GM12878 (cell line): ENCODE results near the gene MAB21L4. TPM values are rescaled to one million over a fixed set of nuclear protein-coding genes. Genes with fewer than 3 reads are reported as not detected.

Experiments used
- ATAC-seq: fragments of 200-7000 bp; cut with Tn5 transposase; 3 replicates; pipeline ENCODE4 v1.9.1; 2020; ENCODE audit warnings: mild to moderate bottlenecking, moderate library complexity
- BruUV-seq: library from RNA; stranded (reverse); fragments of 400-500 nt; replicated peaks from 2 replicates; lab custom pipeline; 2021; lab: Mats Ljungman, UMichigan
- CTCF ChIA-PET: fragments of 300-600 bp; sonication (Branson Sonifier 250); formaldehyde crosslinking; extraction: SDS; loops from one replicate; lab custom pipeline; 2021; ENCODE audit warnings: inconsistent platforms; lab: Yijun Ruan, JAX
- POLR2A ChIA-PET: fragments of 350-600 bp; formaldehyde crosslinking; extraction: SDS; loops from one replicate; lab custom pipeline; 2021; ENCODE audit warnings: inconsistent platforms; lab: Charles Lee
- RAD21 ChIA-PET: fragments of 300-600 bp; sonication (Branson Sonifier 250); formaldehyde crosslinking; loops from one replicate; lab custom pipeline; 2023; ENCODE audit warnings: antibody characterized with exemption; ENCODE audit not compliant: unreplicated experiment; lab: Charles Lee
- SMC1A ChIA-PET: fragments of 300-600 bp; sonication (Branson Sonifier 250); formaldehyde crosslinking; loops from one replicate; lab custom pipeline; 2023; ENCODE audit not compliant: unreplicated experiment, uncharacterized antibody; lab: Charles Lee
- DNase-seq: peaks from one replicate; pipeline ENCODE4 v3.0.0-alpha.2; 2011; ENCODE audit warnings: low read depth, low spot score
- FAIRE-seq: peaks from 3 replicates; lab custom pipeline; 2011; peaks lifted over from hg19 to GRCh38; lab: Jason Lieb, UNC
- H2AFZ ChIP-seq: 2 replicates; pipeline ENCODE4 v1.6.0; 2011; ENCODE audit warnings: low read depth, low read length, control low read depth; ENCODE audit not compliant: control insufficient read depth
- H3K27ac ChIP-seq: 2 replicates; pipeline ENCODE4 v1.5.1; 2011; ENCODE audit warnings: control low read depth; ENCODE audit not compliant: control insufficient read depth, insufficient read depth
- H3K27me3 ChIP-seq, 2 experiments: replicated peaks in 1 of 2; 2 replicates each; pipeline versions ENCODE4 v1.6.0 to v1.6.1; 2011; ENCODE audit warnings: low read length in 1 of 2; ENCODE audit not compliant: control insufficient read depth in 2 of 2, insufficient read depth in 2 of 2
- H3K36me3 ChIP-seq, 2 experiments: 2 replicates each; pipeline ENCODE4 v1.5.1; 2011; ENCODE audit warnings: low read length in 1 of 2; ENCODE audit not compliant: control insufficient read depth in 2 of 2, insufficient read depth in 2 of 2
- H3K4me1 ChIP-seq: 2 replicates; pipeline ENCODE4 v1.6.1; 2011; ENCODE audit warnings: mild to moderate bottlenecking, low read length, moderate library complexity, mixed read lengths; ENCODE audit not compliant: control insufficient read depth, insufficient read depth
- H3K4me2 ChIP-seq: 2 replicates; pipeline ENCODE4 v1.6.0; 2011; ENCODE audit warnings: control low read depth; ENCODE audit not compliant: control insufficient read depth, insufficient read depth
- H3K4me3 ChIP-seq: fragments of 200-600 bp; sonication (generic); 2 replicates; pipeline ENCODE4 v1.5.1; 2016
- H3K79me2 ChIP-seq: 2 replicates; pipeline ENCODE4 v1.6.0; 2011; ENCODE audit warnings: low read length; ENCODE audit not compliant: control insufficient read depth, insufficient read depth
- H3K9ac ChIP-seq: 2 replicates; pipeline ENCODE4 v1.8.0; 2011; ENCODE audit warnings: low read length, control low read depth, mixed read lengths; ENCODE audit not compliant: control insufficient read depth, insufficient read depth
- H3K9me3 ChIP-seq: replicated peaks from 3 replicates; pipeline ENCODE4 v1.5.1; 2011; ENCODE audit warnings: mild to moderate bottlenecking, low read length; ENCODE audit not compliant: control insufficient read depth, insufficient read depth
- H4K20me1 ChIP-seq: 2 replicates; pipeline ENCODE4 v1.6.0; 2011; ENCODE audit not compliant: control insufficient read depth, insufficient read depth
- ATF7 ChIP-seq: fragments of 450-650 bp; IDR thresholded peaks from 2 replicates; pipeline ENCODE4 v1.6.1; 2016; ENCODE audit warnings: low read depth, mild to moderate bottlenecking
- CHD1 ChIP-seq: IDR thresholded peaks from 2 replicates; pipeline ENCODE4 v1.6.1; 2012; ENCODE audit warnings: low read depth, low read length, improper control_type of control experiment
- CHD4 ChIP-seq: fragments of 200-600 bp; sonication (generic); IDR thresholded peaks from 2 replicates; pipeline ENCODE4 v1.6.1; 2016; ENCODE audit warnings: mild to moderate bottlenecking
- CTCF ChIP-seq, 3 experiments: IDR thresholded peaks in 2 of 3; conservative IDR thresholded peaks in 1 of 3; 2 replicates each; pipeline ENCODE4 v1.5.1; 2011; ENCODE audit warnings: low read depth in 3 of 3, low read length in 3 of 3, mild to moderate bottlenecking in 3 of 3, control low read depth in 2 of 3, moderate library complexity in 2 of 3, inconsistent platforms in 1 of 3, mixed read lengths in 1 of 3; ENCODE audit not compliant: control insufficient read depth in 2 of 3, insufficient read depth in 1 of 3; ENCODE audit errors: extremely low read depth in 1 of 3
- EED ChIP-seq: sonication (generic); IDR thresholded peaks from 2 replicates; pipeline ENCODE4 v1.6.1; 2016; ENCODE audit warnings: antibody characterized with exemption, low read depth
- GATAD2B ChIP-seq: fragments of 450-650 bp; conservative IDR thresholded peaks from 2 replicates; pipeline ENCODE4 v1.6.1; 2017; ENCODE audit warnings: low read depth, mild to moderate bottlenecking, moderate library complexity
- HSF1 ChIP-seq: fragments of 150-350 bp; IDR thresholded peaks from 2 replicates; pipeline ENCODE4 v1.6.1; 2014; ENCODE audit warnings: mild to moderate bottlenecking, low read depth, low read length
- KDM1A ChIP-seq: fragments of 200-600 bp; sonication (generic); IDR thresholded peaks from 2 replicates; pipeline ENCODE4 v1.6.1; 2016; ENCODE audit warnings: borderline replicate concordance
- NR2F1 ChIP-seq: fragments of 450-650 bp; conservative IDR thresholded peaks from 2 replicates; pipeline ENCODE4 v1.6.1; 2017; ENCODE audit warnings: mild to moderate bottlenecking
- POLR2AphosphoS5 ChIP-seq: IDR thresholded peaks from 2 replicates; pipeline ENCODE4 v1.6.1; 2011; ENCODE audit warnings: mild to moderate bottlenecking, low read length, inconsistent platforms
- RBBP5 ChIP-seq: fragments of 200-600 bp; sonication (generic); conservative IDR thresholded peaks from 2 replicates; pipeline ENCODE4 v1.6.1; 2016
- SMARCA5 ChIP-seq: fragments of 450-650 bp; IDR thresholded peaks from 2 replicates; pipeline ENCODE4 v1.6.1; 2017; ENCODE audit warnings: mild to moderate bottlenecking
- SMC3 ChIP-seq: IDR thresholded peaks from 2 replicates; pipeline ENCODE4 v1.6.1; 2011; ENCODE audit warnings: low read length, improper control_type of control experiment, borderline replicate concordance
- TAF1 ChIP-seq: IDR thresholded peaks from 2 replicates; pipeline ENCODE4 v1.6.1; 2011; ENCODE audit warnings: mild to moderate bottlenecking, low read depth, low read length, borderline replicate concordance
- WGBS: methylation state at CpG from one replicate; pipeline ENCODE4 v1.1.6; 2016; ENCODE audit warnings: low lambda C conversion rate; ENCODE audit not compliant: insufficient replicate concordance, insufficient coverage; ENCODE audit errors: missing lambda C conversion rate; 5-methylcytosine and 5-hydroxymethylcytosine counted together
- in situ Hi-C: fragments of 300-500 bp; cut with MboI; formaldehyde crosslinking; loops from 9 replicates; pipeline ENCODE4 v1.14.3; 2018; ENCODE audit warnings: mixed read lengths
- intact Hi-C: fragments of 100-400 bp; cut with micrococcal nuclease; formaldehyde crosslinking; loops from one replicate; pipeline ENCODE4 v1.14.2; 2022; ENCODE audit not compliant: unreplicated experiment
- polyA plus RNA-seq, 11 experiments: library from polyadenylated mRNA; depleted of rRNA in 4 of 11; unstranded in 6 of 11; stranded (reverse) in 5 of 11; fragments of >200 nt; fragmentation: Nextera tagmentation in 4 of 11; fragmentation: Illumina TruSeq in 1 of 11; extraction: Ambion mirVana in 4 of 11; extraction: Trizol in 1 of 11; gene quantifications; 1 replicate in 1 of 11; 2 replicates in 10 of 11; pipeline versions ENCODE4 v1.2.1 to v1.2.3, GENCODE V29; 2011 to 2016; ENCODE audit warnings: inconsistent platforms in 2 of 11, missing spikeins in 2 of 11, low read depth in 1 of 11
- total RNA-seq, 4 experiments: library from RNA; depleted of rRNA in 3 of 4; stranded (reverse); fragments of >200 nt in 3 of 4; fragmentation: Illumina TruSeq in 1 of 4; extraction: Trizol in 1 of 4; gene quantifications; 2 replicates each; pipeline versions ENCODE4 v1.2.1 to v1.2.3, GENCODE V29; 2013 to 2021

Gene MAB21L4
- total and polyA plus RNA-seq, 10 of the 15 experiments (the other 5 are each of a cell fraction or from before 2014, with no cell fraction given), result 0.03 TPM; not detected in 9

DNA sequence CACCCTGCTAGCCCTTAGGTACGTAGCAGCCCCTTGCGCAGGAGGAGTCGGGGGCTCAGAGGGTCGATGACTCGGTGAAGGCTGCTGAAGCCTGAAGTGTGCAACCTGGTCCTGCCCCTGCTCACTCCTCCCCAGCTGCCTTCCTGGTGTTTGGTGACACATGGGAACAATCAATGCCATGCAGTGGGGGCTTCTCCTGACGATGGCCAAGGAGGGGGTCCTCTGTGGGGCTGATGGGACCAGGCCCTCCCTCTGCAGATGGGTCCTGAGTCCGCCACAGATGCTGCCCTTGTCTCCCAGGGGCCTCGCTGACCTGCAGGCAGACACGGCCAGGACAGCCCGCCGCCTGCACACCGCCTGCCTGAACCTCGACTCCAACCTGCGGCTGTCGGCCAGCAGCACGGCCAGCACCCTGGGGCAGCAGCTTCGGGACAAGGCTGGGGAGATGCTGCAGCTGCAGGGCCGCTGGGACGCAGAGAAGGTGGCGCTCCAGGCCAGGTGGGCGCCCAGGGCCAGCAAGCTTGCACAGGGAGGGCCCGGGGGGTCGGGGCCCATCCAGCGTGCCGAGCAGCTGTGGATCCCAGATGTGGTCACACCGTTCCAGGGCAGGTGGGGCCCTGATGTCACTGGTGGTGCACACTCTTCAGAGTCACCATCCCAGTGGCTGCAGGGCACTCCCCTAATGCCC is 34.8 kb upstream of the MAB21L4 start:
- DNase-seq (no peak), ATAC-seq (no peak)
- RAD21 ChIA-PET, result no interaction called here
- SMC1A ChIA-PET, result no interaction called here
- intact Hi-C loops, result no loop called here
- H3K9me3 ChIP-seq, result no peaks in the 10 kb centered on the region; the same call in 2 of the 3 replicates
- 26% methylated on average over 25 of the region's 26 CpGs for WGBS
- no TSS peak for BruUV-seq
- in situ Hi-C loops, result no loop called here
- POLR2A ChIA-PET, result no interaction called here
- peaks cover 0 to 2% of the 10 kb centered on the region in 2 experiments; a peak in 2 of 4 replicates for H3K27me3 ChIP-seq
- CTCF ChIA-PET, result no interaction called here
- H3K27ac ChIP-seq, result no peak overlapping the region
- no peaks in the 10 kb centered on the region for H3K4me1 ChIP-seq
- no peaks in the 10 kb centered on the region for H4K20me1 ChIP-seq
- H3K79me2 ChIP-seq, result no peaks in the 10 kb centered on the region
- no peak overlapping the region for H2AFZ ChIP-seq
- H3K4me2 ChIP-seq, result no peak overlapping the region
- H3K4me3 ChIP-seq, result no peak overlapping the region
- TF ChIP-seq SMARCA5 (no peak), POLR2AphosphoS5 (no peak), KDM1A (no peak), ATF7 (no peak), NR2F1 (no peak), GATAD2B (no peak), CHD4 (no peak)
- TF ChIP-seq, all 136 proteins: peak for 0
- FAIRE-seq, result no peak
- no peaks in the 10 kb centered on the region for H3K36me3 ChIP-seq
- H3K9ac ChIP-seq, result no peak overlapping the region

GRCh38 chr2:240930096-240930630 is 34.2 kb upstream of the MAB21L4 start:
- Histone ChIP-seq H3K27ac (no peak overlapping the region), H3K9me3 (no peaks in the 10 kb centered on the region; the same call in 2 of the 3 replicates), H3K27me3 (peaks cover 0 to 2% of the 10 kb centered on the region in 2 experiments; a peak in 2 of 4 replicates), H3K4me3 (no peak overlapping the region), H4K20me1 (no peaks in the 10 kb centered on the region), H3K4me1 (no peaks in the 10 kb centered on the region), H3K36me3 (no peaks in the 10 kb centered on the region), H3K79me2 (no peaks in the 10 kb centered on the region), H2AFZ (no peak overlapping the region), H3K9ac (no peak overlapping the region), H3K4me2 (no peak overlapping the region)
- intact Hi-C loops, result no loop called here
- 9% methylated on average over 11 of the region's 12 CpGs for WGBS
- ChIA-PET CTCF (no interaction called here), POLR2A (no interaction called here), RAD21 (no interaction called here), SMC1A (no interaction called here)
- no TSS peak for BruUV-seq
- DNase-seq, result no peak
- ATAC-seq, result no peak
- in situ Hi-C loops, result no loop called here
- no peak for FAIRE-seq
- TF ChIP-seq CHD1 (no peak), RBBP5 (no peak), EED (no peak), TAF1 (no peak), SMC3 (no peak), CTCF (IDR thresholded peaks at IDR 0.05 in 2 of 3, conservative IDR thresholded peaks at IDR 0.05 in 1 of 3; ENCODE audit: control insufficient read depth in 2 of 3, extremely low read depth in 1 of 3, insufficient read depth in 1 of 3, low read depth in 3 of 3, low read length in 3 of 3) (no peak), HSF1 (no peak)
